HFFc6 (cell line): ENCODE measurements around the gene VPS52. TPM values are rescaled to one million over a fixed set of nuclear protein-coding genes. Genes with fewer than 3 reads are reported as not detected.

Experiments used
- DNase-seq: peaks from one replicate; pipeline ENCODE4 v3.0.0-alpha.2; 2018
- H3K27ac Mint-ChIP-seq: 2 replicates; pipeline ENCODE4 v1.8.0; 2020; ENCODE audit warnings: mild to moderate bottlenecking, mixed read lengths
- H3K27me3 Mint-ChIP-seq: 2 replicates; pipeline ENCODE4 v1.8.0; 2021; ENCODE audit warnings: mild to moderate bottlenecking, moderate library complexity, mixed read lengths; ENCODE audit not compliant: insufficient read depth
- H3K36me3 Mint-ChIP-seq: 2 replicates; pipeline ENCODE4 v1.8.0; 2021; ENCODE audit warnings: low read depth, mixed read lengths
- H3K4me1 Mint-ChIP-seq: 2 replicates; pipeline ENCODE4 v1.8.0; 2020; ENCODE audit warnings: low read depth, mixed read lengths
- H3K4me3 Mint-ChIP-seq: 2 replicates; pipeline ENCODE4 v1.8.0; 2020; ENCODE audit warnings: mild to moderate bottlenecking, moderate library complexity, mixed read lengths
- H3K9me3 Mint-ChIP-seq: 2 replicates; pipeline ENCODE4 v1.8.0; 2020; ENCODE audit warnings: mild to moderate bottlenecking, mixed read lengths
- CTCF ChIP-seq: fragments of 200-600 bp; sonication (generic); IDR thresholded peaks from 2 replicates; pipeline ENCODE4 v1.5.0; 2021; ENCODE audit warnings: antibody characterized with exemption, mild to moderate bottlenecking
- long read RNA-seq: library from polyadenylated mRNA; unstranded; transcript quantifications from one replicate; pipeline ENCODE4 v2.0.0, GENCODE V29; 2019
- total RNA-seq, 6 experiments: library from RNA; stranded (reverse); fragmentation: NEBNext Ultra II Directional; extraction: Animal tissue kit (Norgen Biotek cat#: 25700); gene quantifications; 2 replicates in 1 of 6; 3 replicates in 5 of 6; pipeline ENCODE4 v1.2.3, GENCODE V29; 2021

VPS52 gene
- total RNA-seq = 10 to 100 TPM; 35.7 to 51.4 (median 44.4) TPM
- long read RNA-seq, transcript VPS52-212 (20 exons, 2,960 nt) = major isoform, 23 of 30 reads
- long read RNA-seq, partial matches to known transcripts = 3 of 30 reads
- long read RNA-seq, other reads (novel, unspliced or antisense) = 4 of 30 reads

- H3K27me3 Mint-ChIP-seq = peaks cover 20% of the 10 kb centered on the region
- peak within 1 kb of the TSS; percentile 99 for H3K27ac Mint-ChIP-seq
- H3K9me3 Mint-ChIP-seq = peaks cover 14% of the 10 kb centered on the region
- H3K4me1 Mint-ChIP-seq = peaks cover 58% of the 10 kb centered on the region
- no peak; the same call in none of the 2 replicates for TF ChIP-seq CTCF
- H3K4me3 Mint-ChIP-seq = peak within 1 kb of the TSS; percentile 97
- DNase-seq = peak; percentile 99
- peaks cover 70% of the 10 kb centered on the region for H3K36me3 Mint-ChIP-seq
Measured at GRCh38 chr6:33271468-33272274, at the start of gene VPS52, which contains the start of gene RPS18. VPS52 (minus strand) TSS chr6:33271876; CDS start chr6:33271675, 201 bp downstream. RPS18 (plus strand) TSS chr6:33272075; CDS start chr6:33272120, 45 bp downstream.

- Mint-ChIP-seq H3K27ac (peak overlapping the region; percentile 97), H3K9me3 (no peaks in the 10 kb centered on the region), H3K27me3 (peaks cover 1% of the 10 kb centered on the region), H3K4me1 (peaks cover 64% of the 10 kb centered on the region), H3K36me3 (peaks cover 51% of the 10 kb centered on the region), H3K4me3 (peak overlapping the region; percentile 92)
- TF ChIP-seq CTCF = no peak
- DNase-seq = no peak
Measured at GRCh38 chr6:33321227-33321626, 49.6 kb upstream of the VPS52 start.

- H3K9me3 Mint-ChIP-seq = no peaks in the 10 kb centered on the region
- TF ChIP-seq CTCF = no peak
Measured at GRCh38 chr6:33320315-33321181, 48.9 kb upstream of the VPS52 start.

GRCh38 chr6:33319939-33320314 is 48.3 kb upstream of the VPS52 start:
- DNase-seq = no peak
- Mint-ChIP-seq H3K27ac (peak overlapping the region; percentile 97), H3K9me3 (no peaks in the 10 kb centered on the region), H3K36me3 (peaks cover 51% of the 10 kb centered on the region), H3K4me3 (peak overlapping the region; percentile 92), H3K4me1 (peaks cover 68% of the 10 kb centered on the region), H3K27me3 (peaks cover 1% of the 10 kb centered on the region)
- 0 out of 2 replicates have a peak, but pooled peaks have one; percentile 20 for TF ChIP-seq CTCF

More at GRCh38 chr6:33320315-33321181, 48.9 kb upstream of the VPS52 start:
- H3K4me3 Mint-ChIP-seq = peak overlapping the region; percentile 92
- H3K36me3 Mint-ChIP-seq = peaks cover 51% of the 10 kb centered on the region
- H3K27ac Mint-ChIP-seq = peak overlapping the region; percentile 97
- peaks cover 1% of the 10 kb centered on the region for H3K27me3 Mint-ChIP-seq
- H3K4me1 Mint-ChIP-seq = peaks cover 65% of the 10 kb centered on the region
- DNase-seq = peak; percentile 93

- Mint-ChIP-seq H3K36me3 (peaks cover 51% of the 10 kb centered on the region), H3K4me3 (peak overlapping the region; percentile 92), H3K4me1 (peaks cover 67% of the 10 kb centered on the region), H3K27ac (peak overlapping the region; percentile 97), H3K9me3 (no peaks in the 10 kb centered on the region), H3K27me3 (peaks cover 4% of the 10 kb centered on the region)
- no peak for TF ChIP-seq CTCF
- DNase-seq = no peak
Measured at GRCh38 chr6:33318426-33319073, 46.9 kb upstream of the VPS52 start.
